Activated CD8-positive, alpha-beta memory T cell treated with anti-CD3 and anti-CD28 coated beads, Interleukin-2, amount 50 U/mL, for 1 hour (primary cell): Measurements from ENCODE around the gene SHANK1.
A peak's percentile ranks its signal among the peaks of the same experiment; 100 is the strongest.

Source experiments
- DNase-seq: peaks from one replicate; pipeline ENCODE4 v3.0.0-alpha.2; 2020; ENCODE audit errors: extremely low read depth

Gene SHANK1

DNA sequence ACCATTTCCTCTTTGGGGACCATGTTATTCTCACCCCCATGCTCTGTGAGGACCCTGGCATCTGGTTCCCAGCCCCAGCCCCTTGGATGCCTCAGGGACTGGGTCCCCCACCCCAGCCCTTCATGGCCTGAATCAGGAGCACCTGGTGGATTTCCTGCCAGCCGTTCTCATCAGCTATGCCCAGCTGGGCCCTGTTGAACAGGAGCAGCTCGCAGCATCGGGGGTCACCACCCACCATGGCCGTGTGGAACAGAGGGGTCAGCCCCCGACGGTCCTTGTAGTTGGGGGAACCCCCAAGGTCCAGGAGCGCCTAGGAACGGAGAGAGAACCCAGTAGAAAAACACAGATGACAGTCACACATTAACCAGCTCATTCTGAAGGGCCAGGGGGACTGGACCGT, 7.8 kb downstream of the SHANK1 start:
- no peak for DNase-seq

DNA sequence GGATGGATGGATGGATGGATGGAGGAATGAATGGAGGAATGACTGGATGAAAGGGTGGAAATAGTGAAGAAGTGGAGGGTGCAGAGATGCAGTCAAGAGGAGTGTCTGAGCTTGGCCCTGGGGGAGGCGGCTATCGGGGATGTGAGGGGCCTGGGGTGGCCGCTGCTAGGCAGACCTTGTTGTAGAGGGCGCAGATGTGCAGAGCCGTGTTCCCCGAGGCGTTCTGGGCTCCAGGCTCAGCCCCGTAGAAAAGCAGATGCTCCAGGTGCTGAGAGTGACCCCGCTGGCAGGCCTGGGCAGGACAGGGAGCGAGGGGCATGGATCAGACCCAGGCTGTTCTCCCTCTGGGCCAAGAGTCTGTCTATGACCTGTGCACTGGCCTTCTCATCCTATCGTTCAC, 8.4 kb downstream of the SHANK1 start:
- no peak for DNase-seq

DNA sequence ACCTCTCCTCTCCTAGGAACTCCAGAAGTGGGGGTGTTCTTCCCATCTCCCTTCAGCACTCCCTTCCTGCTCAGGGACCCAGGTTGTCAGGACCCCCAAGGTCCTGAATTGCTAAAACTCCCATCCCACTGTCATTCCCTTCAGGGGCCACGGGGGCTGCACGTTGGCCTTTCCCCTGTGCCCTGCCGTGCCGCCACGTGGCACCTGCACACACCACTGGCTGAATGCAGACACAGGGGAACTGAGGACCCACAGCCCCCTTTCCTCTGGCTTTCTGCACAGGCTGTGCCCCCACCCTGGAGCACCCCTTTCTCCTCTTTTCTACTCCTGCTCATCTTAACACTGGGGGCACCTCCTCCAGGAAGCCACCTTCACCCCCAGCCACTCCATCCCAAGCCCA, 9.0 kb downstream of the SHANK1 start:
- DNase-seq = no peak

DNA sequence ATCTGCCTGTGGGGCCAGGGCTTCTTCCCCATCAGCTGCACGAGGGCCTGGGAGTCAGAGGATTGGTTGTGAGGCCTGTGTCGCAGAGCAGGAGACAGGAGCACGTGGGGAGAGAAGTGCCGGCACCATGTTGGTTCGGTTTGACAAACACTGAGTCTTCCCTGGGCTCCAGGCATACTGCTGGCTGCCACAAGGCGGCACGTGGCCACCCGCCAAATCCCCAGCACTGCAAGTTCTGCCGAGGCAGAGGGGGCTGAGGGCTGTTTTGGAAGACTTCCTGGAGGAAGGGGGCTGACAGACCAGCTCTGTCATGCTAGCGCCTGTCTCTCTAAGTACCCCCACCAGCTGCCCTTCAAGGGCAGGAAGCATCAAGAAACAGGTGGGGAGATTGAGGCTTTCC, 9.5 kb downstream of the SHANK1 start:
- DNase-seq = no peak

DNA sequence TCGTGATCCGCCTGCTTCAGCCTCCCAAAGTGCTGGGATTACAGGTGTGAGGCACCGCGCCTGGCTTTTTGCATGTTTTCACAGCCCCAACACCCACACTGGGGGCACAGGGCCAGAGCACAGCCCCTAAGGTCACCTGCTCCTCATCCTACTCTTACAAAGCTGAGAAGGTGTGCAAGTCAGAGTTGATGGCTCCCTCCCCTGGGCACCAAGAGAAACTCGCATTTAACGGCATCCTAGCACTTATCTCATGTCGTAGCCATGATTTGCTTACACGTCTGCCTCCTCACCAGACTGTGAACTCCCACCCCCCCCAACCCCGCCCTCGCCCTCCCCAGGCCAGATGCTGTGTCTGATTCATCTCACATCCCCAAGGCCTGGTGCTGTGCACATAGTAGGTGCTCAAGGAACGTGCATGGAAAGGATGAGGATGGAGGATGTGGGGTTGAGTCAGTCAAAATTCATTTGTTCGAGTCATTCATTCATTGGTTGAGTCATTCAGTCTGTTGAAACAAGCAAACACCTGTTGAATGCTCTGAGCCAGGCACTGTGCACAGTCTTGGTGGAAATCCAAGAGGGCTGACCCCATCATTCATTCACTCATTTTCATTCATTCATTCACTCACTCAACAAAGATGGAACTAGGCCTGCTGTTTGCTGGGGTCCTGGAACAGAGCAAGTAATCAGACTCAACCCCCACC, 11.3 kb downstream of the SHANK1 start:
- no peak for DNase-seq

DNA sequence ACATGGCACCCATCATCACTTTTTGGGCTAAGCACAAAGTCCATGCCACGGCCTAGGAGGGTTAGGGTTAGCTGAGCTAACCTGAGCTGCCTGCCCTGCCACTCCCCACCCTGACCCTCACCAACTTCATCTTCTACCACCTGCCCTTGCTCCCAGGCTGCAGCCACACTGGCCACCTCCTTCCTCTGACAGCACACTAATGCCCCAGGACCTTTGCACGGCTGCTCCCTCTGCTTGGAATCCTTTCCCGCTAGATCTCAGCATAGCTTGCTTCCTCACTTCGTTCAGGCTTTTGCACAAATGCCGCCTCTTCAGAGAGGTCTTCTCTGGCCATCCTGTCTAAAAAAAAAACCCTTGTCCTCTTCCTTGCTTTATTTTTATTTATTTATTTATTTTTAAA, 13.2 kb downstream of the SHANK1 start:
- DNase-seq = no peak

DNA sequence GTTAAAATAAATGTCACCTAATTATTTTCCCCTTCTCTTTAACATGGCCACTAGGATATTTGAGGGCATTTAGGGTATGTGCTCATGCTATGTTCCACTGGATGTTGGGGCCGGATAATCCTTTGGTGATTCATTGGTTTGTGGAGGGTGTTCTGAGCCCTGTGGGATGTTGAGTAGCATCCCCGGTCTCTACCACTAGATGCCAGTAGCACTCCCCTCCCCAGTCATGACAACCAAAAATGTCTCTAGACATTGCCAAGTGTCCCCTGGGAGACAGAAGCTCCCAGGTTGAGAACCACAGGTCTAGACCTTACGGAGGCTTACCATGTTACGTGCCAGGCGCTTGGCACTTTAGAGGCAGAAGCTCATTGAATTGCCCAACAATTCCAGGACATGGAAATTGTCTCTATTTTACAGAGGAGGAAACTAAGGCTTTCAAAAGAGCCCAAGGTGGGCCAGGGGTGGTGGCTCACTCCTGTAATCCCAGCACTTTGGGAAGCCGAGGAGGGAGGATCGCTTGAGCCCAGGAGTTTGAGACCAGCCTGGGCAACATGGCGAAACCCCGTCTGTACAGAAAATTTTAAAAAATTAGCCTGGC, 14.1 kb downstream of the SHANK1 start:
- DNase-seq = peak; percentile 22

DNA sequence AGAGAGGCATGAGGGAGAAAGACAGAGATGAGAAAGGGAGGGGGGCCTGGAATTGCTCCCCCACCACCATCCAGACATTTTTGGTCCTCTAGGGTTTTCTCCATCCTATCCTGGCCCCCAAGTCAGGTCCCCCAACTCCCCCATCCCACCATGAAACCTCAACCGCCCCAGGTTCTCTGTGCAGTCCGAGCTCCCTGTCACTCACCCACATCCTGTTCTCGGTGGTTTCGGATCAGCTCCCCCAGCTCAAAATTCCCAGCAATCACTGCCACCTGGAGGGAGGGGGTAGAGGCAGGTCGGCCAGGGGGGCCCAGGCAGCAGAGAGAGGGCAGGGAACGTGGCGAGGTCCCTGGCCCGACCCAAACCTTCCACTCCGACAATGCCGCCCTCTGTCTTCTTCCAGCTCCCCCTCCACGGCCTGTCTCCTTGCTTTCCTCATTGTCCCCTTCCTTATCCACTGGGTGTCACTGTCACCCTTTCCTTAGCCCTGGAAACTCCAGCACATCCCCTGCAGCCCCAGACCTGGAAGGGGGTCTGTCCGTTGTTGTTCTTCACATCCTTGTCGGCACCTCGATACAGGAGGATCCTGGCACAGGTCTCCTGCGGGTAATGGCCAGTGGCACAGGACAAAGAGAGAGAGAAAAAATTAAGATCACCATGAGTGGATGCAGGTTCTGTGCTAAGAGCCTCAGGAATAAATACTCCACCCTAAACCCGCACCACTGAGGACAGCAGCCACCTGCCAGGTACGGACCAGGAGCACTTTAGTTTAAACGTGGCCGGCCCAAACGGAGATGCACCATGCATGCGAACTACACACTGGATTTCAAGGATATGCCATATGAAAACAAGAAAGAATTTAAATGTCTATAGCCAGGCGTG, 15.4 kb downstream of the SHANK1 start:
- DNase-seq = no peak

DNA sequence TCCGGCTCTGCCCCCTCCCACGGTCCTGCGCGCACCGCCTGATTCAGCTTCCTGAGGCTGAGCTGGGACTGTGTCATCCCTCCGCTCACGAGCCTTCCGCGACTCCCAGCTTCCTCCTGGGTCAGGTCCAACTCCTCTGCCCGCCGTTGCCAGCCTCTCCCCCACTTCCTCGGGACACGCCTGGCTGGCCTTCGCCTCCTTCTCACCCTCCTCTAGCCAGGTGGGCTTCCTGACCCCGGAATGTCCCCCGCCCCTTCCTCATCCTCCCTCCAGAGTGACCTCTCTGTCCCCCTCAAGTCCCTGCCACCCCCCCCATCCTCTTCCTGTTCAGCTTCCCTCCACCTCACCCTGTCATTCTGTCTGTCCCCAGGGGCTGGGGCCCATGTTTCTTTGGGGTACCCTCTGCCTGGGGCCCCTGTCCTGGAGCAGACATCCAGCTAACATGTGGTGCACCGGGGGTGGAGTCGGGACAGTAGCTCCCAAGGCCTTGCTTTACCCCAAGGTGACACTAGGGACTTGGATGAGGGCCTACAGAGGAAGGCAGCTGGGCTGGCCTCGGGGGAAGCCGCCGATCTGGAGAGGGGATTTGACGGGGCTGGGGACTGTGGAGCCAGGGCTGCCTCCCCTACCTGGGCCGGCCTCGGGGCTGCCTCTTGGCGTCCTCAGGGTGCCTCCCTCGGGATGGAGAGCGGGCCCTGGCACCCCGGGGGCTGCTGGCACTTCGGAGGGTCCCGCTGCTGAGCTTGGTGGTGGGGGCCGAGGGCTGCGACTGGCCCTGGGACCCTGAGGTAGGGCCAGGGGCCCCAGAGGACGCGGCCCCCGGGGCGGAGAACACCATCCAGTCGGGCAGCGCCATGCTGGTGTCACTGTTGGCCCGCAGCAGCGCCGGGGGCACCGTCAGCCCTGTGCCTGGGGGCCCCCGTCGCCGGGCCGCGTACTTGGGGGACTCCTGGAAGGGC, 16.5 kb downstream of the SHANK1 start:
- DNase-seq = no peak

DNA sequence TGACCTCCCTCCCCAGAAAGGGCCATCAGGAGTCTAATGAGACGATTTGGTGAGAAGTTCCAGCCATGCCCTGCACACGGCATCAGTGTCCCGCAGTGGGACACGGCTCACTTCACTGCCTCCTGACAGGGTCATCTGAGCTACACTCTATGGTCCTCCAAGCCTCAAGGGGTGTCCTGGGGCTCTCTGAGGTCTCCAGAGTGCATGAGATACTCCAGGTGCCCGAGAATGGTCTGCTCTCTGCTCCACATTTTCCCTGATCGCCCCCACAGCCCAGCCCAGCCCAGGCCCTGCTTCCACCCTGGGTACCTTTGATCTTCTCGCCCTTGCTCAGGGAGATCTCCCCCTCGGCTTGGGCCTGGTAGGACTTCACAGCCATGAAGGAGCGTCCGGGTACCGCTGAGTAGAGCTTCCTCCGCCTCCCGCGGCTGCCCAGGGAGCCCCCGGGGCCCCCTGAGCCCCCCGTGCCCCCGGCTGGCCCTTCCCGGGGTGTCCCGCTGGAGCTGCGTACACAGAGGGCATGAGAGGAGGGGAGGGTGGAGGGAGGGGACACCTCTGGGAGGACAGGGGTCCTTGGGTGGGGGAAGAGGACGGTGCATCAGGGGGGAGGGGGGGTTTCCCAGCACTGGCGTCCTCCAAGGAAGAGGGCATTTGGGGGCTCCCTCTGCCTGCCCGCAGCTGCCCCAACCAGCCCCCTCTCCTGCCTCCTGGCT, 17.3 kb downstream of the SHANK1 start:
- DNase-seq = no peak

DNA sequence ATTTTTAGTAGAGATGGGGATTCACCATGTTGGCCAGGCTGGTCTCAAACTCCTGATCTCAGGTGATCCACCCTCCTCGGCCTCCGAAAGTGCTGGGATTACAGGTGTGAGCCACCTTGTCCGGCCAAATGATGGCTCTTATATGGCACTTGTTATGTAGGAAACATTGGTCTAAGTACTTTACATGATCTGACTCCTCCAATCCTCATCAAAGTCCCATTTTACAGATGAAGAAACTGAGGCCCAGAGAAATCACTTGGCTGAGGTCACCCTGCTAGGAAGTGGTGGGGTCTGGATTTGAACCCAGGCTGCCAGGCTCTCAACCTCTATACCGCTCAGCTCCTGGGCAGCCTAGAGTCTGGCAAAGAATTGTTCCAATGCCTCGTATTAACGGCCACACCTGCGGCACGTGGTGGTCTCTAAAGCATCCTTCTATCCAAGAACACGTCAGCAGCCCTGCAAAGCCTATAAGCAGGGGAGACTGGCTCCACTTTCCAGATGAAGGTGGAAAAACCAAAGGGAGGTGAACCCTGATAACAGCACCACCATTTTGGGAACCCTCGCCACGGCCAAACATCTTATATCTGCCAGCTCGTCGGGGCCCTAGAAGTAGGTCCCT, 18.1 kb downstream of the SHANK1 start:
- no peak for DNase-seq

DNA sequence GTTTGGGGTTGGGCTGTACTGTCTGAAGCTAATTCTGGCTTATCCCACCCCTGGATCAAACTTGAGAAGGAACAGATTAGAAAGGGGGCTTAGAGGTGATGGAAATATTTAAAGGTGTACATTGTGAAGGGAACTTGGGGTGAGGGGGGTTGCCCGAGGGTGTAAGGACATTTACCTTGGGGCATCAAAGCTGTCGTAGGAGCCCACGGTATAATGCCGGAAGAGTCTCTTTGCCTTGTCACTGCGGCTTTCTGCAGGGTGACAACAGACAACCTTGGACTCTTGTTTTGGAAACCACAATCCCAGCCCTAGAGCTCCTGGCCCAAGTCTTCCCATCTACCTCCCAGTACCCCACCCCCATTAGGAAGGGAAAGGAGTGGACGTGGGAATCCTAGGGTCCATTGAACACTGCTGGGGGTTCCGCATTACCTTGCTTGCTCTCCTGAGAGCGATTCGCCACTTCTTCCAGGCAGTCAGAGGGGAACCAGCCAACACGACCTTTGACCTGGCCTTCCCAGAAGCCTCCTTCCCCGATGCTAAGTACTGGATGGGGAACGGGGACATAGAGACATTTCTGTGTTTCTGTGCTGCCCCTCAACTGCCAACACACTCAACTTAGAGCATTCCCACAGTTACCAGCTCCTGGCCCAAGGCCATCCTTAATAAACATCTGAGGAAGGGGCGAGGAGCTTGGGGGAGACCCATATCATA, 22.0 kb downstream of the SHANK1 start:
- DNase-seq = no peak

DNA sequence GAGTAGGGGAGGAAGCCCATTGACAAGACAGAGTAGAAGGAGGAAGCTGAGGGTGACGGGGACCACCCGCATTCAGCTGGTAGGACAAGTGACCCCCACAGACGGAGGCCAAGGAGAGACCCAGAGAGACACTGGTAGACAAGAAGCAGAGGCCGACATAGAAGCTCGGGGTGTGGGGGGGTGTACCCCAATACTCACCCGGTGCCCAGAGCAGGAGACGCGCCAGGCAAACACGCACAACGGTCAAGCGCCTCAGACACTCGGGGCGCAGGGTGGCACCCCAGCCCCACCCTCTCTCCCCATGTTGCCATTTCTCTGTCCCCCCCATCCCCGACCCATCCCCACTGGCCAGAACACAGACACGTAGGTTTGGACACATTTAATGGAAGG, 23.5 kb downstream of the SHANK1 start:
- no peak for DNase-seq

DNA sequence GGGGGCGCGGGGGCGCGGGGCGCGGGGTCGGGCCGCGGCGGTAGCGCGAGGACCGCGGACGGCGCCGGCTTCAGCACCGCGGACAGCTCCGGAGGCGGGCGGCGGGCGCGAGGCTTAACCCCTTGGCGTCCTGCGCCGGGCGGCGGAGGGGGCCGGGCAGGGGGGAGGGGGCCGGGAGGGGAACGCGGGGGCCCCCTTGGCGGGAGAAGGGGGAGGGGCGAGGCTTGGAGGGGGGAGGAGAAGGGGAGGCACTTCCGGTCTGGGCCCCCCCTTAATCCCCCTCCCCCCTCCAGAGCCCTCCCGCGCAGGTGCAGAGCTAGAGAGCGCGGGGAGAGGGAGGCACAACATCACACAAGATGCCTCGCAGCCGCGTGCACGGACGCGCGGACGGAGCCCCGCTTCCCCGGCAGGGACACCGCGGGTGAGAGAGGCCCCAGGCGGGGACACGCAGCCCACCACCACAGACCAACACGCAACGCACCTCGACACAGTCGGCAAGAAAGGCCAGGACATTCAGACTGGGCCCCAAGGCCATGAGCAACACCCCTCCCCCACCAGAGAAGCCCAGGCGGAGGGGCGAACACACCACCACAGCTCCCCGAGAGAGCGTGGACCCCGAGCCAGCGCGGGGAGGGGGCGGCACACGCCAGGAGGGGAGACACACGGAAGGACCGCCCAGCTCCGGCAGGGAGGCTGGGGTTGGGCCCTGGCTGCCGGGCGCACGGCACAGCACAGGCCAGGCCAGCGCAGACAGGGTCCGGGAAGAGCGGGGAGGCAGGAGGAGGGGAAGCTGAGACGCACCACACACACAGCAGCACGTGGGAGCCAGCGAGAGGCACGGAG, 24.1 kb downstream of the SHANK1 start:
- no peak for DNase-seq

DNA sequence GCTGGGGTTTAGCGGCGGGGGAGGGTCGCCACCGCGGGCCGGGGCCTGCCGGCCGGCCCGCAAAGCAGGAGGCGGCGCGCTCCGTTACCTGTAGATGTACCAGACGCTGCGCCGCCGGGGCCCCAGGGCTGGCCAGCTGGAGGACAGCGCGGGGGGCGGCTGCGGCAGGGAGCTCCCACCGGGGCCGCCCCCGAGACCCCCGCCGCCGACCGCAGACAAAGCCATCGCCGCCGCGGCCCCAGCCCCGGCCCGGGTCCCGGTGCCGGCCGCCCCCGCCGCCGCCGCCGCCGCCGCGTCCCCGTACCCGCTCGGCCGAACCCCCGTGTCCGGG, 24.8 kb downstream of the SHANK1 start:
- DNase-seq = no peak

DNA sequence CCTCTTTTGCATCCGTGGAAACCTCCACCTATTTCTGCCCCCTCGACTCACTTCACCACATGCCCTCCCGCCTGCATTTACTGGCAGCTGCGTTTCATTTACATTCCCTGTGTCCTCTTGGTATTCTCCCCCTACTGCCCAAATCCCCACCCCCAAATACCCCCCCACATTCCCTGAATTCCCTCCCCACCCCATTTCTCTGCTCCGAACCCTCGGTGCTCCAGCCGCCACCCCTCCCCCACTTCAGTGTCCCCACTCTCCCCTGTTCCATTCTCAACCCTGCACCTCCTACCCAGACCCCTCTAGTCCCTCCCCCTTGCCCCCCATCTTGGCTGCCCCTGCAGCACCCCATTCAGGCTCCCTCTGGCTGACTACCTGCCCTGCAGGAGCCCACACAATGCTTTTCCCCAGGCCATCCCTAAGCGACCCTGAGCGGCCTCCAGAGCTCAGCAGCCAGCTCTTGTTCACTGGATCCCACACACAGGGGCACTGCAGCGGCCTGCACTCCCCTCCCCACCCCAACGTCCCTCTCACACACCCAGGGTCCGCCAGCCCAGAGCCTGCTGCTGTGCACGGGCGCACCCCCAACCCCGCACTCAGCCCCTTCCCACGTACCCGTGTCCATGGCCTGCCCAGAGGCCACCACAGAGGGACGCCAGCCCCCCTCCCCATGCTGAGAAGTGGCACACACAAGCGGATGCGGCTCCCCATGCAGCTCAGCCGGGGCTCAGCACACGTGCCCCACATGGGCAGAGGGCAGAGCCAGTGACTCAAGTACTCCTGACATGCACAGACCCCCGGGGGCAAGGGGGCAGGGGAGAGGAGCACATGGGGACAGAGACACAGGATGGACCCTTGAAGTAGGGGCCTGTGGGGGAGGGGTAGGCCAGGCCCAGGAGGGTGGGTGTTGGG, 26.3 kb downstream of the SHANK1 start:
- DNase-seq = no peak

DNA sequence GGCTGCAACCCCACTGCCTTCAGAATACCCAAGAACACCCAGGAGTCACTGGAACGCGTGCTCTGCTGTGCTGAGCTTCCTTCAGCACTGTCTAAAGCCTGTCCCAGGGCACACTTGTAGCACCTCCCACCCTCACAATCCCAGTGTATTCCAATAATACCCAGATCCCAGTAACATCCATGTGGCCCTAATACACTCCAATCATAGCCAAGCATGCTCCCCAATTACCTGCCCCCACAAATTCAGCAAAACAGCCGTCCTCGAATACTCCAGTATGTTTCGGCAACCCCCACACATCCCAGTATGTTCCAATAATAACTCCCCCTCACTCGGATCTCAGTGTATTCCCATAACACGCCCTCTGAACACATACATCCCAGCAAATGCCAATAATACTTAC, 29.2 kb downstream of the SHANK1 start:
- DNase-seq = no peak

DNA sequence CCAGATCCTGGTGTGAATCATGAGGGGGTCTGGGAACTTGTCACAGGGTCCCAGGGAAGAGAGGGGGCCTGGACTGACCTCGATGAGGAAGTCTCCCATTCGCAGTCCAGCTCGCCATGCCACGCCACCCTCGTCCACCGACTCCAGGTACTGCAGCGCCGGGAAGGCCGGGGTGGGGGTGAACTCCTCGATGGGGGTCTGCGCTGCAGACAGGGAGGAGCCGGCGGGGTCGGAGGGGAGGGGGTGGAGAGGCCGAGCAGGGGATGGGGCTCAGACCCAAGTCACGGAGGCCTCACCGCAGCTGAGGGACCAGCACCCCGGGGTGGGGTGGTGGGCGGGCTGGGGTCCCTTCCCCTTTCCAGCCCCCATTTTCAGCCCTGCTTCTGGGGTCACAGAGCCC, 30.8 kb downstream of the SHANK1 start:
- DNase-seq = no peak
